ENCODE measurements around the gene SLC9A6.
"Not testable (repeated sequence)": the region's sequence is repeated elsewhere in the genome, so short reads cannot be mapped to it uniquely, and the experiment has no call there.

Gene SLC9A6

GRCh38 chrX:136030303-136031191, 45.3 kb downstream of the SLC9A6 start:
- no peak for DNase-seq

DNA sequence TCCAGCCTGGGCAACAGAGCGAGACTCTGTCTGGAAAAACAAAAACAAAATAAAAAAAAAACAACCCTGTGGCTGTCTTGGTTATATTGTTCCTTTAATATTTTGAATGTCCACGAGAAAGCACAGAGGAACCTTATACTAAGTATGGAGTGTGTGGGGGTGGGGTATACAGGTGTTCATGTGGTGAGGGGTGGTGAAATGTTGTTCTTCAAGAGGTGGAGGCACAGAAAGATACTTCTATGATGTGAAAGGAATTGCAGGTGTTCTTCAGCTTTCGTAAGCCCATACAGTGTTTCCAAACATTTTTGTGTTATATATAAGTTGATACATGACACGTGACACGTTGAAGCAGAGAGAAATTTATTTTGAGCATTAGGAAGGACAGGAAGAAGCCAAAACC, 46.4 kb downstream of the SLC9A6 start:
- DNase-seq: no peak

DNA sequence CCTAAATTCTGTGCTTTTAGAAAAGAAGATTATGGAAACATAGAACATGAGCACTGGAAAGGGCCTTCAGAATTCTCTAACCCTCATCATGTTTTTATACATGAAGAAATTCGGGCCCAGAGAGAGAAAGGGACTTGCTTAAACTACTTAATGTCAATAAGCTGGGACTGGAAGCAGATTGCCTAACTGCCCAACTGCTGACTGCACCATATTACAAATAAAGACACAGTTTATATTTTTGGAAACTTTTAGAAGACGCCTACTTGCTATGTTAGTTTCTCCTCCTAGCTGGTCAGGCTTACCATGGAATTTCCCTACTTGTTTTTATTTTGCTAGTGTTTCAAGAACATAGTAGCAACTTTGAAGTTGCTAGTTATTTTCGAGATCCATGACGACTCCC, 47.1 kb downstream of the SLC9A6 start:
- no peak for DNase-seq

GRCh38 chrX:136034668-136035067, 49.4 kb downstream of the SLC9A6 start:
- DNase-seq: no peak

GRCh38 chrX:136035663-136036062, 50.4 kb downstream of the SLC9A6 start:
- no peak for DNase-seq

- DNase-seq: no peak
Observed at GRCh38 chrX:136039485-136039884, 54.2 kb downstream of the SLC9A6 start.

GRCh38 chrX:136039968-136040367, 54.7 kb downstream of the SLC9A6 start:
- DNase-seq: no peak

- DNase-seq: no peak
Observed at GRCh38 chrX:136041254-136041812, 56.1 kb downstream of the SLC9A6 start.

DNA sequence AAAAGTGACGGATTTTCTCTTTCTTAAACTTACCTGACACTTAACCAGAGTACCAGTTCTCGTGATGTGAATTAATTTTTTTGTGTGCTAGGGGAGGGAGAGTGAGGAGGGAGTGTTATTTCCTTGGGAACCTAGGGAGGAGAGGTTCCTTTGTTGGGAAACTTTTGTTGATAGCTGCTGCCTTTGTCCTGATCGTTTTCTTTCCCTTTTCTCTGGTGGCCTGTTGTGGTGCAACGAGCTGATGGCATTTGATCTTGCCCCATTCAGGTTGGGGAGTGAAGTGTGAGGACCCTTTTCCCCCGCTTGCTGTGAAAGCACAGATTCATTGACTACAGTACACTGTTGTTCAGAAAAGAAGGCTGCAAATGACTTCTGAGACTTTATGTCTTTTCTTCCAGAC, 59.8 kb downstream of the SLC9A6 start:
- no peak for DNase-seq

- DNase-seq: no peak
Observed at GRCh38 chrX:136046295-136047015, 61.2 kb downstream of the SLC9A6 start.

DNA sequence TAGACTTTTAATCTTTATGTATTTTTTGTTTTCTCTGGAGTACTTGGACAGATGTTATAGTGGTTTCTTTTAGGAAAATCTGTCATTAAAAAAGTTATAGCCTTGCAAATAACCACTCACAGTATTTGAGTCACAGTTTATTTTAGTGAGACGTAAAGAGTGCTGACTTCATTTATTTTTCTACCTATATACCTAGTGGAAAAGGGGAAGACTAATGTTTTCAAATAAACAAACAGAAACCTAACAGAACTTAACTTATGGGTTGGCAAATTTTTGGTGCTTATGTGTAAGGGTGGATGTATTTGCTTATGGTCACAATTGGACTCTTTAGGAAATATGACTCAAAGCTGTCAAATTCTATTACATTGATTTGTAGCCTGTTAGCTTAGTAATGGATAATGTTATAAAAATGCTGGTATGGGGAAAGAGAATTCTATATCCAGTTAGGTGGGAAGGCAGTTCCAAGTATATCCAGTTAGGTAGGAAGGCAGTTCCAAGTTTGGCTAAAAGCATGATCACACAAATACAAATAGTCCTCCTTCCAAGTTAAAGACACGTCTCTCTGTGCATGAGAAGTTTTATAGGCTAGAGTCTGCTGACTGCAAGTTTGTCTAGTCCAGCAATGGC, 61.9 kb downstream of the SLC9A6 start:
- no peak for DNase-seq

DNA sequence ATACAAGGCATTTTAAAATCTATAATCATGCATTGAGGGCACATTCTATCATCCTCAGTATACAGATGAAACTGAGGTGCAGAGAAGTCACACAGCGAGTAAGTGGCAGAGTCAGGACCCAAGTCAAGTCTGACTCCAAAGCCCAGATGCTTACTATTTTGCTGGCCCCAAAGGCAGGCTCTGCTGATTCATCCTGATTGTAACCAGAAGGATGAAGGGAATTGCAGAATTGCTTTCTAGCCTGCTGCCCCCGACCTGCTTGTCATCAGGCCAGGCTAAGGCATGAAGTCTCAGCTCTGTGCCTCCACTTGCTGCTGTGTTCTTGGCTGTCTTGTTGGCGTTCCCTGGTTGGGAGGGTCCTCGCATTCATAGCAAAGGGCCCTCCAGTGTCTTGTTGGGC, 62.7 kb downstream of the SLC9A6 start:
- DNase-seq: no peak

DNA sequence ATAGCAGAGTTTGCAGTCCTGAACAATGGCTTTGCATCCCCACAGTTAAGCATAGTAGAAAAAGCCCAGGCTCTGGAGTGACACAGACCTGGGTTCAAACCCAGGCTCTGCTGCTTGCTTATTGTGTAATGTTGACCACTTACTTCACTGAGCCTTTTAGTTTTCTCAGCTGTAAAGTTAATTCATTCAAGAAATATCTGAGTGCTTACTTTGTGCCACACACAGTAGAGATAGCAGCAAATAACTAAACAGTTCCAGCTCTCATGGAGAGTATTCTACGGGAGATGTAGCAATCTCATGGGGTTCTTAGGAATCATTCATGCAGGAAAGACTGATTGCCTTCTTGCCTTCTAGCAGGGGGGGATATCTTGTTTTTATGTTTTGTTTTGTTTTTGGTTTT, 63.2 kb downstream of the SLC9A6 start:
- no peak for DNase-seq

DNA sequence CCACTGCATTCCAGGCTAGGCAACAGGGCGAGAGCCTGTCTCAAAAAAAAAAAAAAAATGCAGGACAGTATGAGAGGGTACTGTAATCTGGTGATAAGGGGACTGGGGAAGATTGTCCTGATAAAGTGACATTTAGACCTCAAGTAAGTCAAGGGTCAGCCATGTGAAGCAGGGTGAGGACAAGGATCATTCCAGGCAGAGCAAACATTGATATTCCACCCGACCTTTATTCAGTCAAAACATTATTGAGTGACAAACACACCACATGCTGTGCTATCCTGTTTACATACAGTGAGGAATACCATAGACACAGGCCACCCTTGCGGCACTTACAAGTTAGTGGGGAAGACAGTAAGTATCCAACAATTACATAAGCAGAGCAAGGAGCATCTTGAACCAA, 64.4 kb downstream of the SLC9A6 start:
- no peak for DNase-seq

- not testable (repeated sequence) for DNase-seq
Observed at GRCh38 chrX:136050875-136051274, 65.6 kb downstream of the SLC9A6 start.

DNA sequence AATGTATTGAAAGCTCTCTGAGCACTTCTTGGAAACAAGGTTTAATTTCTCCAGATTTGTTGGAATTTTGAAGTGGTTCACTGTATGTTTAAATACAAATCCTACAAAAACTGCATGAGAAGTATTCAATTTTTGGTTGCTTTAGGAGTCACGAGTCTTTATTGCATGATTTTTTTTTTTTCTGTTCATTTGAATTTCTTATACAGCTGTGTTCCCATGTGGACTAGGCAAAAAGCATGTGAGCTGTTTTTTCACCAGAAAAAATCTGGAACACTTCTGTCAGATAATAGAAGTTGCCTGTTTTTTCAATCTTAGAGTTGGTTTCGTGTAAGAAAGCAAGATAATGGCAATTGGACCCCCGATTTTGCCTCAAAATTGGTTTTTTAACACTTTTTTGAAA, 66.4 kb downstream of the SLC9A6 start:
- no peak for DNase-seq

GRCh38 chrX:136055651-136056221, 70.5 kb downstream of the SLC9A6 start:
- DNase-seq: no peak

DNA sequence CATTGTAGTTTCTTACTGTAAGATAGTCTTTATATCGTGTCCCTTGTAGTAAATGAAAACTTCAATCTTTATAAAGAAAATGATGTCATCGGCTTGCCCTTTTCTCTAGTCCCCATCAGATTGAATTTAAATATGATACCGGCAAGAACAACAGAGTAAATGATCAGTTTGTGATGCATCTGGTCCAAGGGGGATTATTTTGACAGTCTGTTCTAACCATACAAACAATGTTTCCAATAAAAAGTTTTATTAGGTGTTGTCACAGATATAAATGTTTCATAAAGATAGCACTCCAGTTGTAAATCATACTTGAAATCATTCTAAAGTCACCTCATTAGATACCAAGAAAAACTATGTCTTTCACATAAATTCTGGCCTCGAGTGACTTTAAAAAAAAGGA, 72.3 kb downstream of the SLC9A6 start:
- no peak for DNase-seq

- DNase-seq: no peak
Observed at GRCh38 chrX:136059350-136059749, 74.1 kb downstream of the SLC9A6 start.

DNA sequence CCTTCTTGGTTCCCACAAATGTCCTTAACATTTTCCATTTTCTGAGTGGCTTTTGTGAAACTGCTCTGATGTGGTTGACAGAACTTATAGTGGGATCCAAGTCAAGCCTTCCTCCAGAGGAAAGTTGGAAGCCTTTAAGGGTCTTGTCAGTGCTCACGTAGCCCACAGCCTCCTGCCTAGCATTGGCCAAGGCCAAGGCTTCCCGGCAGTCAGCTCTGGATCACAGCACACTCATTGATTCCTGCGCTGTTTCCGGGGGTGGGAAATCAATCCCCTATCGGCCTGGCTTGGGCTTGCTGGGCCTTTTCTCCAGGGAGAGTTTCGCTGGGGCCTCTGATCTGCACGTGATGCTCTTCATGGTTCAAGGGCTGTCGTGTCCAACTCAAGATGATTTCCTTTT, 76.1 kb downstream of the SLC9A6 start:
- DNase-seq: no peak

DNA sequence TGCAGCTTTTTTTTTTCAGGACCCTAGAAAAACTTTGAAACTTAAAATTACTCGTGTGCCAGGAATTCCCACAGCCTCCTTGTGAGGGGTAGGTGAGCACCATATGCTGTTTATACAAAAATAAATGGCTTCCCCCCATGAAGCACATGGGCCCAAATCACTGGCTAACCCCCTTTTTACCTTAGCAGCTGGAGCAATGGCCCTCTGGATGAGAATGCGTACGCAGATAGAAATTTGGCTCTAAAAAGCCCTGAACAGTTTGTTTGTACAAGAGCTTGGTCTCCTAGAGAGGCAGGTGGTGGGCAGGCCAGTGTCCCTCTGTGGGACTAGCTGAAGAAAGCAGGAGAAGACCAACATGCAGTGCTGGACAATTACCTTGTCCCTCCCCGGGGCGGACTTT, 76.5 kb downstream of the SLC9A6 start:
- DNase-seq: no peak

- no peak for DNase-seq
Observed at GRCh38 chrX:136063340-136064079, 78.3 kb downstream of the SLC9A6 start.

All from effector CD8-positive, alpha-beta T cell (primary cell).